Measurements from ENCODE around the gene PACRG.

The PACRG gene

GRCh38 chr6:162708971-162709370 is 18.8 kb upstream of the PACRG start:
- peaks cover 11% of the 10 kb centered on the region for H3K4me1 ChIP-seq (ENCODE audit: control insufficient read depth, insufficient read depth, low read length)
- WGBS, 2 experiments = 93 to 97% methylated on average over 5 of the region's 6 CpGs
- no peak overlapping the region for H3K27ac ChIP-seq (ENCODE audit: insufficient read depth, low read depth, low read length, poor library complexity, severe bottlenecking)
- H3K9me3 ChIP-seq (ENCODE audit: control insufficient read depth, low read length) = no peaks in the 10 kb centered on the region
- no peak overlapping the region for H3K4me3 ChIP-seq (ENCODE audit: insufficient read depth, low read depth, low read length)
- no peaks in the 10 kb centered on the region for H3K36me3 ChIP-seq (ENCODE audit: control insufficient read depth, insufficient read depth, low read length)
- H3K27me3 ChIP-seq (ENCODE audit: control insufficient read depth, insufficient read depth, low read length, poor library complexity, severe bottlenecking) = no peaks in the 10 kb centered on the region

DNA sequence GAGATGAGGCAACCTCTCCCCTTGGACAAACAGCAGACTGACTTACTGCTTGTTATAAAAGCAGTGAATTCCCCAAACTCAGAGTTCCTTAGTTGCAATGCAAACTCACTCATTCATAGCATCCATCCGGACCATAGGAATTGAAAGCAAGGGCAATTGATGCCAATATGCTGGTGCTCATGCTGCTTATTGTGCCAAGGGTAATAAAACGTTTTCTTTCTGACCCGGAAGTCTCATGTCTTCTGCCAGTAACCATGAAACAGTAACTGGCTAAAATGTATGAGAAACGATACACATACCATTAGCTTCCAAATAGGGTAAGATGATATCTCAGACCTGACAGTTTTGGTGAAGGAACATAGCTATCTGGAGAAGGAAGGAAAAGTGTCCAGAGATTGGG is 18.3 kb upstream of the PACRG start:
- no peak overlapping the region for H3K4me3 ChIP-seq (ENCODE audit: insufficient read depth, low read depth, low read length)
- H3K9me3 ChIP-seq (ENCODE audit: control insufficient read depth, low read length) = no peaks in the 10 kb centered on the region
- WGBS, 2 experiments = 87 to 95% methylated on average over 4 of the region's 4 CpGs
- H3K4me1 ChIP-seq (ENCODE audit: control insufficient read depth, insufficient read depth, low read length) = peaks cover 15% of the 10 kb centered on the region
- no peaks in the 10 kb centered on the region for H3K36me3 ChIP-seq (ENCODE audit: control insufficient read depth, insufficient read depth, low read length)
- H3K27me3 ChIP-seq (ENCODE audit: control insufficient read depth, insufficient read depth, low read length, poor library complexity, severe bottlenecking) = no peaks in the 10 kb centered on the region
- no peak overlapping the region for H3K27ac ChIP-seq (ENCODE audit: insufficient read depth, low read depth, low read length, poor library complexity, severe bottlenecking)

DNA sequence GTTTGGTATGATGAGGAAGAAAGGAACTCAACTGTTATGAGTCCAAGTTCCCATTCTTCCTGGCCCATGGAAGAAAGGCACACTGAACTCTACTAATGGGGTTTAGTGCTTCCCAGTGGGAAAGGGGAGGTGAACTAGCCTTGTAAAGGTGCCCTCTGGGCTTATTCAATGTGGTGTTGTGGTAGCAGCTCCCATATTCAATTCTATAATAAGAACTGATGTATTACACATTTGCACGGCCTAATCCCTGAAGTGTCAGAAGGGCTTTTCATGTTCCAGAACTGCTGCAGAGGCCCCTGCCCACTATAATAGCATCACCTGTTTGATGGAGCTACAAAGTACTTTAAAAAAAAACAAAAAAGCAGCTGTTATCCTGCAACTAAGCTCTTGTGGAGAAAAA is 17.4 kb upstream of the PACRG start:
- peaks cover 23% of the 10 kb centered on the region for H3K4me1 ChIP-seq (ENCODE audit: control insufficient read depth, insufficient read depth, low read length)
- no peaks in the 10 kb centered on the region for H3K27me3 ChIP-seq (ENCODE audit: control insufficient read depth, insufficient read depth, low read length, poor library complexity, severe bottlenecking)
- H3K9me3 ChIP-seq (ENCODE audit: control insufficient read depth, low read length) = no peaks in the 10 kb centered on the region
- no peak overlapping the region for H3K4me3 ChIP-seq (ENCODE audit: insufficient read depth, low read depth, low read length)
- 95 to 100% methylated on average over 1 of the region's 1 CpG for whole genome bisulfite sequencing, 2 experiments
- no peaks in the 10 kb centered on the region for H3K36me3 ChIP-seq (ENCODE audit: control insufficient read depth, insufficient read depth, low read length)
- no peak overlapping the region for H3K27ac ChIP-seq (ENCODE audit: insufficient read depth, low read depth, low read length, poor library complexity, severe bottlenecking)

GRCh38 chr6:162710936-162711335 is 16.8 kb upstream of the PACRG start:
- Histone ChIP-seq H3K9me3 (ENCODE audit: control insufficient read depth, low read length) (no peaks in the 10 kb centered on the region), H3K4me1 (ENCODE audit: control insufficient read depth, insufficient read depth, low read length) (peaks cover 18% of the 10 kb centered on the region), H3K27me3 (ENCODE audit: control insufficient read depth, insufficient read depth, low read length, poor library complexity, severe bottlenecking) (no peaks in the 10 kb centered on the region), H3K36me3 (ENCODE audit: control insufficient read depth, insufficient read depth, low read length) (no peaks in the 10 kb centered on the region), H3K27ac (ENCODE audit: insufficient read depth, low read depth, low read length, poor library complexity, severe bottlenecking) (no peak overlapping the region), H3K4me3 (ENCODE audit: insufficient read depth, low read depth, low read length) (no peak overlapping the region)
- WGBS, 2 experiments = 90 to 97% methylated on average over 2 of the region's 2 CpGs

DNA sequence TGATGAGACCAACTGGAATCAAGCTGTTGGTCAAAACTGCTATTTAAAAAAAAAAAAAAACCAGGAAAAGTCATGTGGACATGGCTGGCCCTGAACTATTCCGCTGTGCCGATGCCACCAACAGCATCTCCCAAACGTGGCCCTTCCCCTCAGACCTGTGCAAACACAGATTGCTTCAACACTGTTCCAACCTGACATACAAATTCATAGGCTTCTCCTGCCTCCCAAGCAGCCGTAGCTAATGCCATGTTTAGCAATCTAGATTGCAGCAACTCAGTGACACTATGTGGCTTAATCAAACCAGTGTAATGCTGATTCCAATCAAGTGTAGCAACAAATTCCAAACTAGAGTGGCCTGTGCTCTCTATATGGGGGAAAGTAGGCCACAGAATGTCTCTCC is 16.4 kb upstream of the PACRG start:
- H3K9me3 ChIP-seq (ENCODE audit: control insufficient read depth, low read length) = no peaks in the 10 kb centered on the region
- WGBS, 2 experiments = 70 to 74% methylated on average over 4 of the region's 4 CpGs
- H3K4me3 ChIP-seq (ENCODE audit: insufficient read depth, low read depth, low read length) = no peak overlapping the region
- no peak overlapping the region for H3K27ac ChIP-seq (ENCODE audit: insufficient read depth, low read depth, low read length, poor library complexity, severe bottlenecking)
- peaks cover 13% of the 10 kb centered on the region for H3K4me1 ChIP-seq (ENCODE audit: control insufficient read depth, insufficient read depth, low read length)
- no peaks in the 10 kb centered on the region for H3K27me3 ChIP-seq (ENCODE audit: control insufficient read depth, insufficient read depth, low read length, poor library complexity, severe bottlenecking)
- H3K36me3 ChIP-seq (ENCODE audit: control insufficient read depth, insufficient read depth, low read length) = no peaks in the 10 kb centered on the region

- Histone ChIP-seq H3K36me3 (ENCODE audit: control insufficient read depth, insufficient read depth, low read length) (no peaks in the 10 kb centered on the region), H3K27me3 (ENCODE audit: control insufficient read depth, insufficient read depth, low read length, poor library complexity, severe bottlenecking) (no peaks in the 10 kb centered on the region), H3K27ac (ENCODE audit: insufficient read depth, low read depth, low read length, poor library complexity, severe bottlenecking) (no peak overlapping the region), H3K4me3 (ENCODE audit: insufficient read depth, low read depth, low read length) (no peak overlapping the region), H3K9me3 (ENCODE audit: control insufficient read depth, low read length) (no peaks in the 10 kb centered on the region), H3K4me1 (ENCODE audit: control insufficient read depth, insufficient read depth, low read length) (peaks cover 13% of the 10 kb centered on the region)
- WGBS, 2 experiments = 83% methylated on average over 1 of the region's 2 CpGs; no CpG with 5 or more reads in 1 of the 2 experiments
Observed at GRCh38 chr6:162712694-162713093, 15.1 kb upstream of the PACRG start.

DNA sequence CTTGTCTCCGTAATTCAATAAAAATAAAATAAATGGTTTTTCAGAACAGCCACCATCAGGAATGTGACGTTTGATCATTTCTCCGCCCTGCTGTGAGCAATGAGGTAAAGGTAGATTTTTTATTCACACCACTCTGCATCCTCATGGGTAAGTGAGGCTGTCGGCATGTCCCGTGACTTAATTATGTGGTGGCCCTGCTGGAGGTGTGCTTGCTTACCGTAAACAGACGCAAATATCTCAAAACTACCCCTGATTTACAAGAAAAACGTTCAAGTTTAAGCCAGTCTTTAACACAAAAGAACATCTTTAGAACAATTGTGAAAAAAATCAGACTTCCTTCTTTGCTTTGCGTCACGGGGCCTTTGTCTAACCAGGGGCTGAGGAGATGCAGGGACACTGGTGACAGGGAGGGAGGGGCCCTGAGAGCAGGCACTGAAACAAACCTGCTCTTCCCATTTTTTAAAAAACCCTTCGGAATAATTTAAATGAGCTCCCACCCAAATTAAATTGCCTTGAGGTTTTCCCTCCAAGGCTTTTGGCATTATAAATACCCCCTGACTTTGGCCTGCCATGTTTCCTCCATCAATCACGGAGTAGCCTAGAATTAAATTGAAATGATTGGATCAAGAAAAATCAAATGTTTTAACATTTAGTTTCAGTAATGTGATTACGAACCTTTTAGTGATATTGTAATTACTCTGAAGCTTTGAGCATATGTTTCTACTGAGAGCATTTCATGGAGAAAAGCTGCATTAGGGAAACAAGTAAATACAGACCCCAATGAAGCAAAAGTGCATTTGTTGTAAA is 13.6 kb upstream of the PACRG start:
- Histone ChIP-seq H3K27me3 (ENCODE audit: control insufficient read depth, insufficient read depth, low read length, poor library complexity, severe bottlenecking) (no peaks in the 10 kb centered on the region), H3K4me3 (ENCODE audit: insufficient read depth, low read depth, low read length) (no peak overlapping the region), H3K9me3 (ENCODE audit: control insufficient read depth, low read length) (no peaks in the 10 kb centered on the region), H3K27ac (ENCODE audit: insufficient read depth, low read depth, low read length, poor library complexity, severe bottlenecking) (no peak overlapping the region), H3K4me1 (ENCODE audit: control insufficient read depth, insufficient read depth, low read length) (peaks cover 13% of the 10 kb centered on the region), H3K36me3 (ENCODE audit: control insufficient read depth, insufficient read depth, low read length) (no peaks in the 10 kb centered on the region)
- WGBS, 2 experiments = 75 to 77% methylated on average over 13 of the region's 13 CpGs

DNA sequence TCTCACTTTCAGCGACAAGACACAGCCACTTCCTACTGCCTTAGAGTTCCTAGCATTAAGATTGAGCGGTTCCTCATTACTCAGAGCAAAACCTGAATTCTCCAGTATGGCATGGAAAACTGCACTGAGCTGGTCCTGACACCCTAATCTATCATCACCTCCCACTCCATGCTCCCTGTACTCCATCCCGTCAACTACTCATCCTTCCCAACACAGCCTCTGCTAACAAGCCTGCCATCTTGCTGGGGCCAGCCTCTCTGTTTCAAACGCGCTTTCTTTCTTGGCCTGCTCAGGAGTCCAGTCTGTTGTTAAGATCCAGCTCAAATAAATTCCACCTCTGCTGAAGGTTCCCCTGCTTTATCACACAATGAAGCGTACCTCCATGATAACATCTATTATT is 12.2 kb upstream of the PACRG start:
- 94% methylated on average over 6 of the region's 6 CpGs for WGBS, 2 experiments
- Histone ChIP-seq H3K9me3 (ENCODE audit: control insufficient read depth, low read length) (no peaks in the 10 kb centered on the region), H3K27ac (ENCODE audit: insufficient read depth, low read depth, low read length, poor library complexity, severe bottlenecking) (no peak overlapping the region), H3K36me3 (ENCODE audit: control insufficient read depth, insufficient read depth, low read length) (no peaks in the 10 kb centered on the region), H3K4me3 (ENCODE audit: insufficient read depth, low read depth, low read length) (no peak overlapping the region), H3K4me1 (ENCODE audit: control insufficient read depth, insufficient read depth, low read length) (peaks cover 13% of the 10 kb centered on the region), H3K27me3 (ENCODE audit: control insufficient read depth, insufficient read depth, low read length, poor library complexity, severe bottlenecking) (no peaks in the 10 kb centered on the region)

- peaks cover 6% of the 10 kb centered on the region for H3K4me1 ChIP-seq (ENCODE audit: control insufficient read depth, insufficient read depth, low read length)
- H3K4me3 ChIP-seq (ENCODE audit: insufficient read depth, low read depth, low read length) = no peak overlapping the region
- WGBS, 2 experiments = 90 to 100% methylated on average over 1 of the region's 1 CpG
- no peaks in the 10 kb centered on the region for H3K27me3 ChIP-seq (ENCODE audit: control insufficient read depth, insufficient read depth, low read length, poor library complexity, severe bottlenecking)
- H3K36me3 ChIP-seq (ENCODE audit: control insufficient read depth, insufficient read depth, low read length) = no peaks in the 10 kb centered on the region
- H3K9me3 ChIP-seq (ENCODE audit: control insufficient read depth, low read length) = no peaks in the 10 kb centered on the region
- H3K27ac ChIP-seq (ENCODE audit: insufficient read depth, low read depth, low read length, poor library complexity, severe bottlenecking) = no peak overlapping the region
Observed at GRCh38 chr6:162719528-162719927, 8.2 kb upstream of the PACRG start.

DNA sequence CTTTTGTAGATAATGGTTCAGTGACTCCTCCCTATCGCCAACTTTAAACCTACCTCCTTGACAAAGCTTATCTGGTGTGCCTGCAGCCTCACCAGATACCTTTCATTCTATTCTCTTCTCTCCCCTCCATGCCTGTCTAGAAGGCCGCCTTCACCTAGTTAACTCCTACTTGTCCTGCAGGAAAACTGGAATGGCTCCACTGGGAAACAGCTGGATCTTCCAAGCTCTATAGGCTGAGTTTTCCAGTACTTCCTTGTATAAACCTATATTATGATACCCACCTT is 6.4 kb upstream of the PACRG start:
- Histone ChIP-seq H3K36me3 (ENCODE audit: control insufficient read depth, insufficient read depth, low read length) (no peaks in the 10 kb centered on the region), H3K27me3 (ENCODE audit: control insufficient read depth, insufficient read depth, low read length, poor library complexity, severe bottlenecking) (peaks cover under 1% of the 10 kb centered on the region), H3K27ac (ENCODE audit: insufficient read depth, low read depth, low read length, poor library complexity, severe bottlenecking) (no peak overlapping the region), H3K4me1 (ENCODE audit: control insufficient read depth, insufficient read depth, low read length) (no peaks in the 10 kb centered on the region), H3K4me3 (ENCODE audit: insufficient read depth, low read depth, low read length) (no peak overlapping the region), H3K9me3 (ENCODE audit: control insufficient read depth, low read length) (no peaks in the 10 kb centered on the region)
- WGBS, 2 experiments = 86 to 96% methylated on average over 2 of the region's 2 CpGs

GRCh38 chr6:162722226-162722625 is 5.5 kb upstream of the PACRG start:
- 93 to 94% methylated on average over 2 of the region's 2 CpGs for WGBS, 2 experiments
- Histone ChIP-seq H3K27ac (ENCODE audit: insufficient read depth, low read depth, low read length, poor library complexity, severe bottlenecking) (no peak overlapping the region), H3K4me1 (ENCODE audit: control insufficient read depth, insufficient read depth, low read length) (no peaks in the 10 kb centered on the region), H3K27me3 (ENCODE audit: control insufficient read depth, insufficient read depth, low read length, poor library complexity, severe bottlenecking) (peaks cover 9% of the 10 kb centered on the region), H3K4me3 (ENCODE audit: insufficient read depth, low read depth, low read length) (no peak overlapping the region), H3K36me3 (ENCODE audit: control insufficient read depth, insufficient read depth, low read length) (no peaks in the 10 kb centered on the region), H3K9me3 (ENCODE audit: control insufficient read depth, low read length) (no peaks in the 10 kb centered on the region)
